CD4-positive, alpha-beta T cell treated with Interleukin-1 beta for 1 hour (primary cell): ENCODE results near the gene ZNF385C.

Experiments used
- DNase-seq, 2 donors: peaks; one replicate each; pipeline ENCODE4 v3.0.0-alpha.2; 2020 to 2022

The ZNF385C gene

DNA sequence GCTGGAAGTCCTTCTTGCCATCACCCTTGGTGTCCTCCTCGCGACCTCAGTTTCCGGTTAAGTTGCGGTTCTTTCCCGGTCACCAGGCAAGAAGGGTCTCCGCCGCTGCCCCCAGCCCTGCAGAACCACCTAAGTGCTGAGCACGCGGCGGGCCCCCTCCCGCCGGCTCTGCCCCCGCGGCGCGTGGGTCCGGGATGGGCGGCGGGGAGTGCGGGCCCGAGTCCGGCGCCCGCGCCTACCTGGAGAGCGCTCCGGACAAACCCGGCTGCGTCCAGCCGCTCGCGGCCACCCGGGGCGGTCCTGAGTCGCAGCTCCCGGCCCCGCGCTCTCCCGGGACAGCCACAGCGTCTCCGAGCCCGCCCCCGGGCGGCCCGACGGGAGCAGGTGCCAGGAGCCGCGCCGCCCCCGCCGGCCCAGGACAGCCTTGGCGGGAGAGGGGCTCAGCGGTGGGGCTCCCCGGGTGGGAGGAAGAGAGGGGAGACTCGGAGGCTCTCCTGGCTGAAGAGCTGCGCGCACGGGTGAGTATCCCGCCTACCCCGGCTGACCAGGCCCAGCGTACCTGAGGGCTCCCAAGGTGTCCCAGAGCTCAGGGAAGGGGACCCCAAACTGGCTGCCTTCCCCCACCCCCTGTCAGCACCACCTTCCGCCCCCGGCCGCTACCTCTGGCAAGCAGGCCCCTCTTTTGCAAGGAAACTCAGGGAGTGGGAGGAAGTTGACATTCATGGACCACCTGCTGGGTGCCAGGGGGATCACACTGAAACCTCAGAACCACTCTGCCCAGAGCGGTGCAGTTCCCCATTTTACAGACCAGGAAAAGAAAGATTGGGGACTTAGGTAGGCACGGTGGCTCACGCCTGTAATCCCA lies 25.7 kb downstream of the ZNF385C start:
- DNase-seq, result no peak

- no peak for DNase-seq
Observed at GRCh38 chr17:42071810-42072209, 26.5 kb downstream of the ZNF385C start.

- DNase-seq, result no peak
Observed at GRCh38 chr17:42068979-42069378, 29.3 kb downstream of the ZNF385C start.

GRCh38 chr17:42067371-42068091 lies 30.7 kb downstream of the ZNF385C start:
- peak; percentile 60 to 74 for DNase-seq

DNA sequence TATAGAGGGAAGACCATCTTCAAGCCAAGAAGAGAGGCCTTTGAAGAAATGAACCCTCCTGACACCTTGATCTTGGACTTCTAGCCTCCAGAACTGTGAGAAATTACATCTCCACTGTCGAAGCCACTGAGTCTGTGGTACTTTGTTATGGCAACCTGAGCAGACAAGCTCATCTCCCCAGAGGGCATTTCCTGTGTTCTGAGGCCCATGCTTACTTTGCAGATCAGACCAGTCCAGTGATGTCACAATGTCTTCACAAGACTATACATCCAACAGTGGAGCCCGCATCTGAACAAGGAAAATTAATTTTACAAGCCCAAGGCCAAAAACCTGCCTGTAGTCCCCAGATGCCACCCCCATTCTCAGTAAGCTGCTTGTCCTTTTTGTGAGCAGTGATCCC lies 33.1 kb downstream of the ZNF385C start:
- DNase-seq, result peak in 1 of 2 donors; percentile 15

- no peak for DNase-seq
Observed at GRCh38 chr17:42062681-42063080, 35.6 kb downstream of the ZNF385C start.

GRCh38 chr17:42061646-42062487 lies 36.4 kb downstream of the ZNF385C start:
- no peak for DNase-seq

DNA sequence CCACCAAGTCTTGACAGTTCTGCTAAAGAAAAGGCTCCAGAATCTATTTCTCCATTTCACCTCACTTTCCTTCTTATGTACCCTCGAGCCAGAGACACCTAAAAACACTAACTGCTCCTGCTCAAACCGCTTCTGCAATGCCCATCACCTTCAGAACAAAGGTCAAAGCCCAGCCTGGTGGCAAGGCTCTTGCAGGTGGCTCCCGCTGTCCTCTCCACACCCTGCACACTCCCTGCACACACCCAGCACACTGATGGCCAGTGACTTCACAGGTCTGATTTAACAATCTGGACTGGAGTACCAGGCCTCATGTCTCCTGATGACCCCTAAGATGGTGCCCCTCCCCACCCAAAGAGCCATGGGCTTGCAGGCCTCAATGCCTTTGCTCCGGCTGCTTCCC lies 38.0 kb downstream of the ZNF385C start:
- no peak for DNase-seq

DNA sequence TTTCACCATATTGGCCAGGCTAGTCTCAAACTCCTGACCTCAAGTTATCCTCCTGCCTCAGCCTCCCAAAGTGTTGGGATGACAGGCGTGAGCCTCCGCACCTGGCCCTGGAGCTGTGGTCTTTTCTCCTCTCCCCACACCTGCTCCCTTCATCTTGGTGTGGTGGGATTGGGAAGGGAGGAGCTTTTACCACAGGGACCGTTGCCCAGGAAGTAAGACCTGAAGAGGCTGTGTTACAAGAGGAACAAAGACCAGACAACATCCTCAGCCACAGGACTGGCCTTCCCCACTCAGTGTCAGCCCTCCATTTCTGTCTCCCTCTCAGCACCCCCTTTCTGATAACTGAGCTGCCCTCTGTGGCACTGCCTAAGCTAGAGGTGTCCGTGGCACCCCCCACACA lies 38.5 kb downstream of the ZNF385C start:
- no peak for DNase-seq

DNA sequence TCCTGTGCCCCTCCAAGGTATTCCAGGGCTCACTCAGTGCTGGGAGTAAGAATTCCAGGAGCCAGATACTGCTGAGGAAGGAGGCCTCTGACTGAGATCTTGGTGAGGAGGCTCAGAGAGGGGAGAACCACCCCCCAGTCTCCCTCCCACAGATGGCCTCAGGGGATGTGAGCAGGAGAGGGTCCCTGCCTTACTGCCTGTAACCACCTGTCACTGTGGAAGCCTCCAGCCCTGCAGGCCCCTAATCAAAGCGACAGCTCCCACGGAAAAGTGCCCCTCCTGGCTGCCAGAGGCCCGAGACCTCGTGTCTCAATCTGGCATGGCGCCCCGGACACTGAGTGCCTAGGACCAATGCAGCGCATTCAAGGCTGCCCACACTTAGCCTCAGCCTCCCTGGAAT lies 40.2 kb downstream of the ZNF385C start:
- DNase-seq, result no peak

GRCh38 chr17:42056635-42057034 lies 41.6 kb downstream of the ZNF385C start:
- no peak for DNase-seq

DNA sequence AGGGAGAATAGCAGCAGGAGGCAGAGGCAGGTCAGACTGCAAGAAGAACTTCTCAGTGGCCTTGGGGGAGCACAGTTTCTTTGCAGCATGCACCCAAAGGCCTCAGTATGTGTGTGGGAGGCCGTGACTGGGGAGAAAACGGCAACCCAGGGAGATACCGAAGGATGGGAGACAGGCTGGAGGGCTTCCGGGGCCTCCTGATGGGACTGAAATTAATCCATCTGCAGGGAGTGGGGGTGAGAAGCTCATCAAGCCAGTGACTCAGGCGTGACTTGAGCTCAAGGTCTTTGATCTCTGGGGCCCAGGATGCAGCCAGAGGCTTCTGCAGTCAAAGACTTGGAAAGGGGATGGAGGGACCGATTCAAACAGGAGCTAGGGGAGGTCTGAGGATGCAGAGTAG lies 42.8 kb downstream of the ZNF385C start:
- DNase-seq, result no peak

DNA sequence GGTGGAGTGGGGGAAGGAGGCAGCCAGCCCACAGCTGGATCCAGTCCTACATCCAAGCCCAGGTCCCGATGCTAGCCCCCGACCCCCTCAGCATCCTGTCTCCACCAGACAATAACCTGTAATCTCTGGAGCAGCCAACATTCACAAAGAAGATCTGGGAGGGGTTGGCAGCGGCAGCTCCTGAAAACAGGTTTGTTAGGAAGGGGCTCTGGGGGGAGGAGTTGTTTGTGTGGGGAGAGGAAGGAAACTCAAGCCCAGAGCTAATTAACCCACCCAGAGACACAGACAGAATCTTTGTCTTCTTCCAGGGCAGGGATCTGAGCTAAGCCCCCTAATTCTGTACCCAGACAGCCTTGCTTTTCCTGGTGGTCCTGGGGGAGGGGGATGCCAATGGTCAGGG lies 43.2 kb downstream of the ZNF385C start:
- DNase-seq, result no peak

- DNase-seq, result no peak
Observed at GRCh38 chr17:42053731-42054500, 44.4 kb downstream of the ZNF385C start.

DNA sequence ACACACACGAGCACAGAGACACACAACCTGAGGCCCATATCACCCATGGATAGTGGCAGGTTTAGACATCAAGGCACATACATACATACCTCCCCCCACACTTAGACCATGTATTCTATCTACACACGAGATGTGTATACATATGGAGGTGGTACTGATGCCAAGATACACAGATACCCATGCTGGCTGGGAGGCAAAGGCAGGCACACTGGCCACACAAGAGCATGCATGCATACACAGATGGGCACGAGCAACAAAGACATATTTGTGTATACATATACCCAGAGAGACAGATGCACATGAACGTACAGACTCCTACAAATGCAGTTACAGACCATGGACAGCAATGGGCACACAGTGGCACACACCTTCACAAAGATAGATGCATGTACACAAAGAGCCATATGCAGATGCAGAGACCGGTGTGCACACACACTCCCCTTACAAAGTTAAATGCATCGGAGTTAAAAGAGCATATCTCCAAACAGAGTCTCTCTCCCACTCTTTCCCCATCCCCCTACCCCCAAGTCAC lies 45.9 kb downstream of the ZNF385C start:
- DNase-seq, result no peak

DNA sequence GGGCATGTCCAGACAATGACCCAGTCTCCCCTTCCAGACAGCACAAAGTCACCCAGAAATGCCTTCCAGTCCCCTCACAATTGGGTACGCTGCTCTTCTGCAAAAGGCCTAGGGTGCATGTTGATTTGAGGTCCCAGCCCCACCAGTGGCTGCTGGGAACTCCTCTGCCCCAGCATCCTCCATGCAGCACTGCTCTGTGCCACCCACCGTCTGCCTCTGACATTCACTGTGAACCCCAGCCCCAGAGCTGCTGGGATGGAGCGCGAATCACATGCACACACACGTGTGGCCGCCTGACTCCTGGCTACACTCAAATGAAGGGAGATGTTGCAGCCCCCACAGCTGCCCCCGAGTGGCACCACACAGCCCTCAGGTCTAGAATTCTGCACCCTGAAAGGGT lies 46.6 kb downstream of the ZNF385C start:
- DNase-seq, result no peak

DNA sequence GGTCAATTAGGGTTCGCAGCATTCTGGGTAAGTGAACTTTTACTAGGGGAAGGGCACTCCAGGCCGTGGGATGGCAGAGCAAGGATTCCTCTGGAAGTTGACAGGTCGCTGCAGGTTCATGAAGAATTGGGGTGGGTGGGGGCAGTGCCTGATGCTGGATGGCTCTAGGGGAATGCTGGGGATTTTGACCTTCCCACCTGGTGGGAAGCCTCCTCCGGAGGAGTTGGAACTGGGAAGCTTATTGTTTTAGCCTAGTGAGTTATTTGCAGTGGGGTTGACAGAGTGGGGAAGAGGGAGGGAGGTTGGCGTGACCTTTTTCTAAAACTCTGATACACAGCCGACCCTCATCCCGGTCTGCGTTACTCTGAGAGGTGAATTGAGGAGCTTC lies 47.3 kb downstream of the ZNF385C start:
- DNase-seq, result no peak

DNA sequence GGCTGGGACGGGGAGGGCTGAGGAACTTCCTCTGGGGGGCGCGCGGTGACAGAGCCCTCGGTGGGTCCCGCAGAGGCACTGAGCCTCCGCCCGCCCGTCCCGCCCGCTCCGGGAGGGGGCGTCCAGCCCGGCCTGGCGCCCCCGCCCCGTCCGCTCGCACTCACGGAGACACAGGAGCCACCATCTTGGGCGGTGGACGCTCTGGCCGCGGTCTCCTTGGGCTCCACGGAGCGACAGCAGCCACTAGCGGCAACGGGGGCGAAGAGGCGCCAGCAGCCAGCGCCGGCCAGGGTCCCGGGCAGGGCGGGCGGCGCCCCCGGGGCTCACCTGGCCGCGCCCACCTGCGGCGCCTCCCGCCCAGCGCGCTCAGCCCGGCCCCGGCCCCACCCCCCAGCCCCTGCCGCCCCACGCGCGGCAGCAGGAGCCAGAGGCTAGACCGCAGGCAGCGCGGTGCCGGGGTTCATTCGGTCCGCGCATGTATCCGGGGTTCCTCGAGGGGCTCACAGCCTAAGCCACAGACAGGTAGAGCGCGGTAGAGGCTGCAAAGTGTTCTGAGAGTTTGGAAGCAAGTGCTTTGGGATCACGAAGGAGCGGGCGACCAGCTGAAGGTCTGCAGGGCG lies 47.8 kb downstream of the ZNF385C start, which contains the start of gene C17orf113:
C17orf113 (minus strand) TSS at position 209 of the 620 bp plus-strand sequence. CDS start 7,225 bp downstream, outside the sequence.
- DNase-seq, result peak; percentile 47 to 61

DNA sequence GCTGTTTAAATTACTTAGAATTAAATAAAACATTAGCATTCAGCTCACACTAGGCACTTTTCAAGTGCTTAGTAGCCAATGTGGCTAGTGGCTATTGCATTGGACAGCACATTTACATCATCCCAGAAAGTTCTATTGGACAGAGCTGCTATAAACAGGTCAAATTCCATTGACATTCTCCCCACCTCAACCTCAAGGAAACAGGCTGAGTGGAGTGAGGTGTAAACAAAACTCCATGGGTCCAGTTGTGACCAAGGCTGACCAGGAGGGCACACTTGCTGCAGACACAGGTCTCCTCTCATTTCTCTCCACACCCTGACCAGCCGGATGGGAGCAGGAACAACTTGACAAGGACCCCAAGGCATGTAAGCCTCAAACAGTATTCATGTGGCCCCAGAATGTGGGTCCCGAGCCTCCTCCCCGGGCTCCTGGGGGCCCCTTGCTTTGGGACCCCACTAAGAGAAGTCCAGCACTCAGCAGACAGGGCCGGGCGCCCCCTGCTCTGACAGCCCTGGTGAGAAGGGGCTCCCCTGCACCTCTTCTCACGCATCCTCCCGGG lies 48.4 kb downstream of the ZNF385C start:
- no peak for DNase-seq

DNA sequence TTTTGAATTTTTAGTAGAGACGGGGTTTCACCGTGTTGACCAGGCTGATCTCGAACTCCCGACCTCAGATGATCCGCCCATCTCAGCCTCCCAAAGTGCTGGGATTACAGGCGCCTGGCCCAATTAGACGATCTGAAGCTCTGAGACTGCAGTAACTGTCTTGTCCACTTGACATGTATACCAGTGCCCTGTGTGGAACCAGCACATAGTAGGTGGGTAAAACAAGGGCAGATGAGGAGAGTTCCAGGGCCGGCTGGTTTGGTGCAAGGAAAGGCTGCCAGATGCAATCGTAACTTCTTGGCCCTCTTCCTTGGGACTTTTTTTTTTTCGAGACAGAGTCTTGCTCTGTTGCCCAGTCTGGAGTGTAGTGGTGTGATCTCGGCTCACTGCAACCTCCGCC lies 50.9 kb downstream of the ZNF385C start:
- DNase-seq, result no peak

GRCh38 chr17:42045719-42046118 lies 52.6 kb downstream of the ZNF385C start:
- DNase-seq, result no peak
